NCI-H82 (cell line): ENCODE measurements around the gene ATXN10.
"Not testable (repeated sequence)": the region's sequence is repeated elsewhere in the genome, so short reads cannot be mapped to it uniquely, and the experiment has no call there.

Experiments
- DNase-seq: peaks from one replicate; lab custom pipeline; 2025; lab: John Stamatoyannopoulos, UW

Gene ATXN10

GRCh38 chr22:45785458-45785857 is 113.8 kb downstream of the ATXN10 start:
- no peak for DNase-seq

GRCh38 chr22:45786726-45787125 is 115.1 kb downstream of the ATXN10 start:
- no peak for DNase-seq

GRCh38 chr22:45787759-45788158 is 116.1 kb downstream of the ATXN10 start:
- DNase-seq: no peak

GRCh38 chr22:45788522-45788921 is 116.9 kb downstream of the ATXN10 start:
- DNase-seq: no peak

- no peak for DNase-seq
Observed at GRCh38 chr22:45790401-45790800, 118.8 kb downstream of the ATXN10 start.

GRCh38 chr22:45793161-45793560 is 121.5 kb downstream of the ATXN10 start:
- DNase-seq: no peak

- no peak for DNase-seq
Observed at GRCh38 chr22:45793892-45794291, 122.3 kb downstream of the ATXN10 start.

- DNase-seq: not testable (repeated sequence)
Observed at GRCh38 chr22:45796009-45796408, 124.4 kb downstream of the ATXN10 start.

GRCh38 chr22:45799291-45799690 is 127.7 kb downstream of the ATXN10 start:
- DNase-seq: no peak

GRCh38 chr22:45802054-45802453 is 130.4 kb downstream of the ATXN10 start:
- no peak for DNase-seq

GRCh38 chr22:45804319-45804985 is 132.8 kb downstream of the ATXN10 start:
- no peak for DNase-seq

- DNase-seq: no peak
Observed at GRCh38 chr22:45804986-45805325, 133.3 kb downstream of the ATXN10 start.

GRCh38 chr22:45805413-45805812 is 133.8 kb downstream of the ATXN10 start:
- DNase-seq: no peak

- DNase-seq: no peak
Observed at GRCh38 chr22:45807156-45807915, 135.7 kb downstream of the ATXN10 start.

GRCh38 chr22:45812910-45813309 is 141.3 kb downstream of the ATXN10 start:
- DNase-seq: no peak

- no peak for DNase-seq
Observed at GRCh38 chr22:45814198-45814597, 142.6 kb downstream of the ATXN10 start.

- no peak for DNase-seq
Observed at GRCh38 chr22:45816776-45817175, 145.1 kb downstream of the ATXN10 start.

GRCh38 chr22:45817745-45818423 is 146.2 kb downstream of the ATXN10 start:
- DNase-seq: no peak

- DNase-seq: no peak
Observed at GRCh38 chr22:45818424-45819085, 146.9 kb downstream of the ATXN10 start.

- no peak for DNase-seq
Observed at GRCh38 chr22:45819305-45819704, 147.7 kb downstream of the ATXN10 start.

- no peak for DNase-seq
Observed at GRCh38 chr22:45823336-45823735, 151.7 kb downstream of the ATXN10 start.

- no peak for DNase-seq
Observed at GRCh38 chr22:45826520-45826919, 154.9 kb downstream of the ATXN10 start.

GRCh38 chr22:45828841-45829240 is 157.2 kb downstream of the ATXN10 start:
- no peak for DNase-seq
